ENCODE data around the gene CORO2B. TPM values are rescaled to one million over a fixed set of nuclear protein-coding genes. Genes with fewer than 3 reads are reported as not detected.

Gene CORO2B
- total RNA-seq, 1 donor from 2014 or later, result 1.0 TPM

- Histone ChIP-seq H3F3A (ENCODE audit: low read depth) (peaks cover 13% of the 10 kb centered on the region), H3K4me2 (no peak overlapping the region), H3K36me3 (no peaks in the 10 kb centered on the region), H3K9ac (no peak overlapping the region), H3K79me2 (ENCODE audit: low read depth) (no peaks in the 10 kb centered on the region), H4K20me1 (ENCODE audit: low read depth) (peaks cover 6% of the 10 kb centered on the region), H3K9me3 (ENCODE audit: low read depth) (no peaks in the 10 kb centered on the region), H3K4me1 (peaks cover 38% of the 10 kb centered on the region), H3K27me3 (peaks cover 2% of the 10 kb centered on the region), H3K27ac (no peak overlapping the region), H2AFZ (replicated peaks) (no peak overlapping the region), H3K4me3 (no peak overlapping the region)
- Mint-ChIP-seq H3K4me1 (peaks cover 77% of the 10 kb centered on the region), H3K9me3 (no peaks in the 10 kb centered on the region), H3K27ac (no peak overlapping the region), H3K27me3 (ENCODE audit: insufficient read depth, low read depth) (peaks cover 3% of the 10 kb centered on the region), H3K4me3 (no peak overlapping the region), H3K36me3 (no peaks in the 10 kb centered on the region)
- DNase-seq (ENCODE audit: low spot score), result no peak
- TF ChIP-seq EZH2 (IDR thresholded peaks at IDR 0.05) (no peak), EZH2phosphoT487 (IDR thresholded peaks at IDR 0.05) (no peak)
- TF ChIP-seq, protein P1, sequence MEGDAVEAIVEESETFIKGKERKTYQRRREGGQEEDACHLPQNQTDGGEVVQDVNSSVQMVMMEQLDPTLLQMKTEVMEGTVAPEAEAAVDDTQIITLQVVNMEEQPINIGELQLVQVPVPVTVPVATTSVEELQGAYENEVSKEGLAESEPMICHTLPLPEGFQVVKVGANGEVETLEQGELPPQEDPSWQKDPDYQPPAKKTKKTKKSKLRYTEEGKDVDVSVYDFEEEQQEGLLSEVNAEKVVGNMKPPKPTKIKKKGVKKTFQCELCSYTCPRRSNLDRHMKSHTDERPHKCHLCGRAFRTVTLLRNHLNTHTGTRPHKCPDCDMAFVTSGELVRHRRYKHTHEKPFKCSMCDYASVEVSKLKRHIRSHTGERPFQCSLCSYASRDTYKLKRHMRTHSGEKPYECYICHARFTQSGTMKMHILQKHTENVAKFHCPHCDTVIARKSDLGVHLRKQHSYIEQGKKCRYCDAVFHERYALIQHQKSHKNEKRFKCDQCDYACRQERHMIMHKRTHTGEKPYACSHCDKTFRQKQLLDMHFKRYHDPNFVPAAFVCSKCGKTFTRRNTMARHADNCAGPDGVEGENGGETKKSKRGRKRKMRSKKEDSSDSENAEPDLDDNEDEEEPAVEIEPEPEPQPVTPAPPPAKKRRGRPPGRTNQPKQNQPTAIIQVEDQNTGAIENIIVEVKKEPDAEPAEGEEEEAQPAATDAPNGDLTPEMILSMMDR (IDR thresholded peaks at IDR 0.05), result no peak
These were observed 6.2 kb downstream of the CORO2B start for GRCh38 chr15:68584756-68585573.

GRCh38 chr15:68585574-68586273 lies 6.9 kb downstream of the CORO2B start:
- no peak overlapping the region for H3K4me3 Mint-ChIP-seq
- Histone ChIP-seq H3K9me3 (ENCODE audit: low read depth) (no peaks in the 10 kb centered on the region), H4K20me1 (ENCODE audit: low read depth) (no peaks in the 10 kb centered on the region), H3K27ac (no peak overlapping the region), H3F3A (ENCODE audit: low read depth) (peaks cover 5% of the 10 kb centered on the region), H2AFZ (replicated peaks) (no peak overlapping the region), H3K4me1 (peaks cover 38% of the 10 kb centered on the region), H3K36me3 (no peaks in the 10 kb centered on the region), H3K4me2 (no peak overlapping the region), H3K27me3 (no peaks in the 10 kb centered on the region), H3K79me2 (ENCODE audit: low read depth) (no peaks in the 10 kb centered on the region), H3K4me3 (no peak overlapping the region), H3K9ac (no peak overlapping the region)
- peaks cover 3% of the 10 kb centered on the region for H3K27me3 Mint-ChIP-seq (ENCODE audit: insufficient read depth, low read depth)
- H3K36me3 Mint-ChIP-seq, result no peaks in the 10 kb centered on the region
- no peaks in the 10 kb centered on the region for H3K9me3 Mint-ChIP-seq
- TF ChIP-seq, protein P1 (IDR thresholded peaks at IDR 0.05), result no peak
- no peak for TF ChIP-seq EZH2phosphoT487 (IDR thresholded peaks at IDR 0.05)
- no peak for TF ChIP-seq EZH2 (IDR thresholded peaks at IDR 0.05)
- peaks cover 77% of the 10 kb centered on the region for H3K4me1 Mint-ChIP-seq
- no peak for DNase-seq (ENCODE audit: low spot score)
- H3K27ac Mint-ChIP-seq, result no peak overlapping the region

GRCh38 chr15:68586274-68586961 lies 7.6 kb downstream of the CORO2B start:
- H3K4me1 Mint-ChIP-seq, result peaks cover 76% of the 10 kb centered on the region

More at GRCh38 chr15:68586274-68586961, 7.6 kb downstream of the CORO2B start:
- Histone ChIP-seq H3K27me3 (no peaks in the 10 kb centered on the region), H3K79me2 (ENCODE audit: low read depth) (no peaks in the 10 kb centered on the region), H3K4me2 (no peak overlapping the region), H3K27ac (no peak overlapping the region), H3K9me3 (ENCODE audit: low read depth) (no peaks in the 10 kb centered on the region), H3K4me1 (peaks cover 41% of the 10 kb centered on the region), H4K20me1 (ENCODE audit: low read depth) (no peaks in the 10 kb centered on the region), H3K36me3 (no peaks in the 10 kb centered on the region), H3K4me3 (no peak overlapping the region), H3K9ac (no peak overlapping the region), H2AFZ (replicated peaks) (no peak overlapping the region), H3F3A (ENCODE audit: low read depth) (peaks cover 5% of the 10 kb centered on the region)
- Mint-ChIP-seq H3K4me3 (no peak overlapping the region), H3K27me3 (ENCODE audit: insufficient read depth, low read depth) (peaks cover 7% of the 10 kb centered on the region), H3K9me3 (no peaks in the 10 kb centered on the region), H3K36me3 (no peaks in the 10 kb centered on the region), H3K27ac (peak overlapping the region; percentile 26)
- no peak for DNase-seq (ENCODE audit: low spot score)
- no peak for TF ChIP-seq EZH2phosphoT487 (IDR thresholded peaks at IDR 0.05)
- TF ChIP-seq EZH2 (IDR thresholded peaks at IDR 0.05), result no peak
- TF ChIP-seq, protein P1 (IDR thresholded peaks at IDR 0.05), result no peak

Data from neural progenitor cell (in vitro differentiated cells).